ENCODE results near the gene KCNMA1.

The KCNMA1 gene

DNA sequence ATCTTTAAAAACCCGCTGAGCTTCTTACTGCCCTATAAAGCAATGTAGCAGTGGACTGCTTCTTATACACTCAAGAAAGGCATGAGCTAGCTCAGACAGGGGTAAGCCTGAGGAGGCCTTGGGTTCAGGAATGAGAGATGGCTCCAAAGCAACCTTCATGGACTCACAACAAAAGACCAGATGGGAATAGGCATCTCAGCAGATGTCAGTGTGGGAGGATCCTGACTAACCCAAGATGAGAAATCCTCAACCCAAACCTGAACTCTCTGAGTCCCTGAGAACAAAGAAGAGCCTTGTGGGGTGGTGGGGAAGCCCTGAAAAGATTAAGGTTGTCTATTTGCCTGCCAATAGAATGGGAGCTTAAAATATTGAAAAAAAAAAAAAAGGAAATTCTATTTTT, 807.4 kb downstream of the KCNMA1 start:
- DNase-seq (ENCODE audit: low spot score), result no peak

GRCh38 chr10:76829724-76830123, 807.9 kb downstream of the KCNMA1 start:
- no peak for DNase-seq (ENCODE audit: low spot score)

All from GM03348 (cell line).